Memory B cell (primary cell): Measurements from ENCODE around the gene RBMY1J.
"Not testable (repeated sequence)": the region's sequence is repeated elsewhere in the genome, so short reads cannot be mapped to it uniquely, and the experiment has no call there.

Experiments
- ATAC-seq: fragments of 150-1000 bp; cut with Tn5 transposase; 2 replicates; pipeline ENCODE4 v1.10.0; 2021; ENCODE audit warnings: low read depth, mild to moderate bottlenecking, moderate library complexity
- DNase-seq, 2 donors: peaks; one replicate each; pipeline ENCODE4 v3.0.0; 2022; ENCODE audit warnings: low spot score in 2 of 2
- H3K27ac Mint-ChIP-seq: one replicate; pipeline ENCODE4 v1.8.0; 2022; ENCODE audit warnings: mild to moderate bottlenecking, moderate library complexity, mixed read lengths
- H3K27me3 Mint-ChIP-seq: one replicate; pipeline ENCODE4 v1.8.0; 2022; ENCODE audit warnings: mixed read lengths
- H3K36me3 Mint-ChIP-seq: one replicate; pipeline ENCODE4 v1.8.0; 2022; ENCODE audit warnings: mild to moderate bottlenecking, mixed read lengths
- H3K4me1 Mint-ChIP-seq: one replicate; pipeline ENCODE4 v1.8.0; 2022; ENCODE audit warnings: mixed read lengths
- H3K4me3 Mint-ChIP-seq: one replicate; pipeline ENCODE4 v1.8.0; 2022; ENCODE audit warnings: mild to moderate bottlenecking, moderate library complexity, mixed read lengths
- H3K9me3 Mint-ChIP-seq: one replicate; pipeline ENCODE4 v1.8.0; 2022; ENCODE audit warnings: mixed read lengths

The RBMY1J gene

DNA sequence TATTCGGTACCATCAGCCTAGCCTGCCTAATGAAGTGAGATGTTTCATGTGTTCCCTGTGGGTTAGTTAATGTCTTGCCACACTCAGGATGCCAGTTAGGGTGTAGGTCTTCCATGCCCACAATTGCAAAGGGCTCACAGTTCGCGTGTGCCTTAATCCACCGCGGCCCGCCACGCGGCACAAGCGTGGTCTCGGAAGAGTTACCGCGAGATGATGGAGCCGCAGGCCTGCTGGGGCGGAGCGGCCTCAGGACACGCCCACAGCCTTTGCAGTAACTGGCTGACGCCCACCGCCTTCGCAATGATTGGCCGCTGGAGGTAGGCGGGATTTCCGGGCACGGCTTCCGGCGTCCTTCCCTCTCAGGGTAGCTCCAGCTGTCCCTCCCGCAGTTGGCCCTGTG is at the start of gene RBMY1J:
Gene RBMY1J, plus strand, starts transcription at position 301 of the 400 bp plus-strand sequence. CDS start 2,038 bp downstream, outside the sequence.
- not testable (repeated sequence) for DNase-seq, H3K4me1 Mint-ChIP-seq, H3K4me3 Mint-ChIP-seq, ATAC-seq, H3K27ac Mint-ChIP-seq, H3K27me3 Mint-ChIP-seq, H3K36me3 Mint-ChIP-seq, H3K9me3 Mint-ChIP-seq

- no peak for DNase-seq
- H3K36me3 Mint-ChIP-seq = no peaks in the 10 kb centered on the region
- ATAC-seq = no peak
- H3K27ac Mint-ChIP-seq = no peak overlapping the region
- H3K27me3 Mint-ChIP-seq = no peaks in the 10 kb centered on the region
- no peaks in the 10 kb centered on the region for H3K4me1 Mint-ChIP-seq
- H3K4me3 Mint-ChIP-seq = no peak overlapping the region
- no peaks in the 10 kb centered on the region for H3K9me3 Mint-ChIP-seq
Measured at GRCh38 chrY:22367416-22367815, 35.8 kb upstream of the RBMY1J start.

DNA sequence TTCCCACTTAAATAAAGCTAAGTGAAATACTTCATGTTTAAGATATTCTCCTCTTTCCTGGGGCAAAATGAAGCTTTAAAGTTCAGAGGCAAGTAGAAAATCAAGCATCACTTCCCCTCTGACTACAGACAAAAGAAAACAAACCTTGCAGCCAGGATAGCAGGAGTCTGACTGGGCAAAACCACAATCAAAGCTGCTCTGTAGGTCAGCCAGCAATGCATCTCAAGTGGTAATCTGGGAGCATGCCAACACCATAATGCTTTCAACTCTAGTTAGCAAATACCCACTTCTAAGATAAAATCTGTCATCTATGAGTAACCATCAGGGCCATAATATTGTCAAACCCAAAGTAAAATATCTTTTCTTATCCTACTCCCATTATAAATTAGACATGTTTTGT is 32.6 kb upstream of the RBMY1J start:
- no peaks in the 10 kb centered on the region for H3K36me3 Mint-ChIP-seq
- H3K27ac Mint-ChIP-seq = no peak overlapping the region
- H3K4me3 Mint-ChIP-seq = no peak overlapping the region
- DNase-seq (no peak), ATAC-seq (no peak)
- peaks cover 1% of the 10 kb centered on the region for H3K9me3 Mint-ChIP-seq
- no peaks in the 10 kb centered on the region for H3K4me1 Mint-ChIP-seq
- H3K27me3 Mint-ChIP-seq = no peaks in the 10 kb centered on the region

GRCh38 chrY:22373494-22373893 is 29.7 kb upstream of the RBMY1J start:
- H3K27me3 Mint-ChIP-seq = peaks cover 2% of the 10 kb centered on the region
- H3K4me1 Mint-ChIP-seq = no peaks in the 10 kb centered on the region
- H3K9me3 Mint-ChIP-seq = peaks cover 3% of the 10 kb centered on the region
- DNase-seq (no peak), ATAC-seq (no peak)
- H3K4me3 Mint-ChIP-seq = no peak overlapping the region
- H3K36me3 Mint-ChIP-seq = no peaks in the 10 kb centered on the region
- H3K27ac Mint-ChIP-seq = no peak overlapping the region

- H3K36me3 Mint-ChIP-seq, DNase-seq, H3K4me1 Mint-ChIP-seq, ATAC-seq, H3K9me3 Mint-ChIP-seq, H3K4me3 Mint-ChIP-seq, H3K27ac Mint-ChIP-seq, H3K27me3 Mint-ChIP-seq: not testable (repeated sequence)
Measured at GRCh38 chrY:22444718-22445396, 41.6 kb downstream of the RBMY1J start.

- H3K36me3 Mint-ChIP-seq, H3K4me1 Mint-ChIP-seq, H3K4me3 Mint-ChIP-seq, H3K27ac Mint-ChIP-seq, ATAC-seq, DNase-seq, H3K9me3 Mint-ChIP-seq, H3K27me3 Mint-ChIP-seq: not testable (repeated sequence)
Measured at GRCh38 chrY:22455522-22455921, 52.3 kb downstream of the RBMY1J start.

- H3K4me3 Mint-ChIP-seq, ATAC-seq, H3K27me3 Mint-ChIP-seq, DNase-seq, H3K9me3 Mint-ChIP-seq, H3K27ac Mint-ChIP-seq, H3K36me3 Mint-ChIP-seq, H3K4me1 Mint-ChIP-seq: not testable (repeated sequence)
Measured at GRCh38 chrY:22461962-22462361, 58.8 kb downstream of the RBMY1J start.
